Activated CD4-positive, alpha-beta T cell treated with anti-CD3 and anti-CD28 coated beads, Interleukin-2, amount 10 ng/mL, durations not matched to agents 7 days and 5 days (primary cell): Measurements from ENCODE around the gene RBM19. TPM values are rescaled to one million over a fixed set of nuclear protein-coding genes. Genes with fewer than 3 reads are reported as not detected.

ENCODE experiments used
- CTCF ChIA-PET: fragments of 350-600 bp; sonication (Branson Sonifier 250); formaldehyde crosslinking; loops from one replicate; lab custom pipeline; 2021; ENCODE audit warnings: antibody characterized with exemption; lab: Charles Lee
- POLR2A ChIA-PET: fragments of 350-600 bp; sonication (Branson Sonifier 250); formaldehyde crosslinking; loops from one replicate; lab custom pipeline; 2021; ENCODE audit warnings: antibody characterized with exemption; lab: Charles Lee
- DNase-seq: peaks from one replicate; pipeline ENCODE4 v3.0.0-alpha.2; 2020
- H3K27ac Mint-ChIP-seq: one replicate; pipeline ENCODE4 v1.8.0; 2021; ENCODE audit warnings: mild to moderate bottlenecking, moderate library complexity, mixed read lengths
- H3K27me3 Mint-ChIP-seq: one replicate; pipeline ENCODE4 v1.8.0; 2021; ENCODE audit warnings: mixed read lengths
- H3K36me3 Mint-ChIP-seq: one replicate; pipeline ENCODE4 v1.8.0; 2021; ENCODE audit warnings: low read depth, mixed read lengths
- H3K4me1 Mint-ChIP-seq: one replicate; pipeline ENCODE4 v1.8.0; 2021; ENCODE audit warnings: mixed read lengths
- H3K4me3 Mint-ChIP-seq: one replicate; pipeline ENCODE4 v1.8.0; 2021; ENCODE audit warnings: mild to moderate bottlenecking, moderate library complexity, mixed read lengths
- H3K9me3 Mint-ChIP-seq: one replicate; pipeline ENCODE4 v1.8.0; 2021; ENCODE audit warnings: mixed read lengths
- total RNA-seq, 2 experiments: library from RNA; stranded (reverse); gene quantifications; one replicate each; pipeline ENCODE4 v1.2.3, GENCODE V29; 2021

The RBM19 gene
- total RNA-seq, 2 experiments from 2014 or later, result 36.0 to 39.0 TPM

- Mint-ChIP-seq H3K9me3 (no peaks in the 10 kb centered on the region), H3K4me1 (no peaks in the 10 kb centered on the region), H3K27ac (no peak overlapping the region), H3K27me3 (no peaks in the 10 kb centered on the region), H3K4me3 (no peak overlapping the region), H3K36me3 (peaks cover 4% of the 10 kb centered on the region)
- CTCF ChIA-PET, result no interaction called here
- no peak for DNase-seq
- POLR2A ChIA-PET, result no interaction called here
Measured at GRCh38 chr12:113899042-113899560, 67.0 kb downstream of the RBM19 start.

- no peaks in the 10 kb centered on the region for H3K4me1 Mint-ChIP-seq
- H3K4me3 Mint-ChIP-seq, result no peak overlapping the region
- ChIA-PET POLR2A (no interaction called here), CTCF (no interaction called here)
- H3K27me3 Mint-ChIP-seq, result no peaks in the 10 kb centered on the region
- DNase-seq, result no peak
- H3K9me3 Mint-ChIP-seq, result no peaks in the 10 kb centered on the region
- H3K27ac Mint-ChIP-seq, result no peak overlapping the region
- H3K36me3 Mint-ChIP-seq, result peaks cover 4% of the 10 kb centered on the region
Measured at GRCh38 chr12:113898466-113898865, 67.7 kb downstream of the RBM19 start.

GRCh38 chr12:113897406-113897805 lies 68.7 kb downstream of the RBM19 start:
- H3K4me3 Mint-ChIP-seq, result no peak overlapping the region
- no peaks in the 10 kb centered on the region for H3K36me3 Mint-ChIP-seq
- H3K27me3 Mint-ChIP-seq, result no peaks in the 10 kb centered on the region
- no peak for DNase-seq
- ChIA-PET POLR2A (no interaction called here), CTCF (no interaction called here)
- H3K27ac Mint-ChIP-seq, result no peak overlapping the region
- no peaks in the 10 kb centered on the region for H3K9me3 Mint-ChIP-seq
- H3K4me1 Mint-ChIP-seq, result no peaks in the 10 kb centered on the region

- ChIA-PET CTCF (no interaction called here), POLR2A (no interaction called here)
- no peaks in the 10 kb centered on the region for H3K36me3 Mint-ChIP-seq
- H3K27ac Mint-ChIP-seq, result no peak overlapping the region
- no peaks in the 10 kb centered on the region for H3K4me1 Mint-ChIP-seq
- no peaks in the 10 kb centered on the region for H3K27me3 Mint-ChIP-seq
- H3K4me3 Mint-ChIP-seq, result no peak overlapping the region
- DNase-seq, result no peak
- no peaks in the 10 kb centered on the region for H3K9me3 Mint-ChIP-seq
Measured at GRCh38 chr12:113896841-113897240, 69.3 kb downstream of the RBM19 start.

GRCh38 chr12:113896194-113896593 lies 69.9 kb downstream of the RBM19 start:
- H3K9me3 Mint-ChIP-seq, result no peaks in the 10 kb centered on the region
- no peaks in the 10 kb centered on the region for H3K36me3 Mint-ChIP-seq
- H3K4me3 Mint-ChIP-seq, result no peak overlapping the region
- DNase-seq, result no peak
- CTCF ChIA-PET, result no interaction called here
- POLR2A ChIA-PET, result no interaction called here
- no peaks in the 10 kb centered on the region for H3K27me3 Mint-ChIP-seq
- H3K27ac Mint-ChIP-seq, result no peak overlapping the region
- no peaks in the 10 kb centered on the region for H3K4me1 Mint-ChIP-seq

- no peaks in the 10 kb centered on the region for H3K27me3 Mint-ChIP-seq
- no peak overlapping the region for H3K27ac Mint-ChIP-seq
- ChIA-PET POLR2A (no interaction called here), CTCF (no interaction called here)
- H3K4me1 Mint-ChIP-seq, result no peaks in the 10 kb centered on the region
- DNase-seq, result no peak
- H3K36me3 Mint-ChIP-seq, result no peaks in the 10 kb centered on the region
- no peak overlapping the region for H3K4me3 Mint-ChIP-seq
- no peaks in the 10 kb centered on the region for H3K9me3 Mint-ChIP-seq
Measured at GRCh38 chr12:113895176-113895575, 70.9 kb downstream of the RBM19 start.

- H3K36me3 Mint-ChIP-seq, result no peaks in the 10 kb centered on the region
- no peak overlapping the region for H3K27ac Mint-ChIP-seq
- ChIA-PET POLR2A (no interaction called here), CTCF (no interaction called here)
- no peaks in the 10 kb centered on the region for H3K9me3 Mint-ChIP-seq
- no peak overlapping the region for H3K4me3 Mint-ChIP-seq
- H3K27me3 Mint-ChIP-seq, result no peaks in the 10 kb centered on the region
- H3K4me1 Mint-ChIP-seq, result no peaks in the 10 kb centered on the region
- no peak for DNase-seq
Measured at GRCh38 chr12:113894697-113895096, 71.4 kb downstream of the RBM19 start.

- DNase-seq, result no peak
- Mint-ChIP-seq H3K36me3 (no peaks in the 10 kb centered on the region), H3K4me3 (no peak overlapping the region), H3K4me1 (no peaks in the 10 kb centered on the region), H3K27ac (no peak overlapping the region), H3K27me3 (no peaks in the 10 kb centered on the region), H3K9me3 (no peaks in the 10 kb centered on the region)
- ChIA-PET CTCF (no interaction called here), POLR2A (no interaction called here)
Measured at GRCh38 chr12:113893221-113893620, 72.9 kb downstream of the RBM19 start.

- H3K4me1 Mint-ChIP-seq, result no peaks in the 10 kb centered on the region
- no peak for DNase-seq
- ChIA-PET POLR2A (no interaction called here), CTCF (no interaction called here)
- no peak overlapping the region for H3K4me3 Mint-ChIP-seq
- no peaks in the 10 kb centered on the region for H3K9me3 Mint-ChIP-seq
- H3K27me3 Mint-ChIP-seq, result no peaks in the 10 kb centered on the region
- H3K27ac Mint-ChIP-seq, result no peak overlapping the region
- H3K36me3 Mint-ChIP-seq, result peaks cover 2% of the 10 kb centered on the region
Measured at GRCh38 chr12:113892556-113892955, 73.6 kb downstream of the RBM19 start.

- no peak for DNase-seq
- Mint-ChIP-seq H3K9me3 (no peaks in the 10 kb centered on the region), H3K36me3 (peaks cover 2% of the 10 kb centered on the region), H3K27me3 (no peaks in the 10 kb centered on the region), H3K4me3 (no peak overlapping the region), H3K27ac (no peak overlapping the region), H3K4me1 (no peaks in the 10 kb centered on the region)
- CTCF ChIA-PET, result no interaction called here
- POLR2A ChIA-PET, result no interaction called here
Measured at GRCh38 chr12:113891739-113892520, 74.2 kb downstream of the RBM19 start.

GRCh38 chr12:113891167-113891692 lies 74.9 kb downstream of the RBM19 start:
- no peaks in the 10 kb centered on the region for H3K4me1 Mint-ChIP-seq
- H3K36me3 Mint-ChIP-seq, result peaks cover 2% of the 10 kb centered on the region
- H3K4me3 Mint-ChIP-seq, result no peak overlapping the region
- no peak for DNase-seq
- POLR2A ChIA-PET, result no interaction called here
- CTCF ChIA-PET, result no interaction called here
- no peak overlapping the region for H3K27ac Mint-ChIP-seq
- H3K9me3 Mint-ChIP-seq, result no peaks in the 10 kb centered on the region
- H3K27me3 Mint-ChIP-seq, result no peaks in the 10 kb centered on the region

GRCh38 chr12:113889891-113890581 lies 76.1 kb downstream of the RBM19 start:
- Mint-ChIP-seq H3K9me3 (no peaks in the 10 kb centered on the region), H3K4me3 (no peak overlapping the region), H3K27me3 (no peaks in the 10 kb centered on the region), H3K27ac (no peak overlapping the region), H3K36me3 (peaks cover 4% of the 10 kb centered on the region), H3K4me1 (no peaks in the 10 kb centered on the region)
- DNase-seq, result no peak
- ChIA-PET POLR2A (no interaction called here), CTCF (interaction anchor here (1.2 kb wide), 1 partner anchor 18 kb away, joined by 4 read pairs; no protein-coding TSS in a partner anchor)

GRCh38 chr12:113889076-113889475 lies 77.0 kb downstream of the RBM19 start:
- no peak overlapping the region for H3K27ac Mint-ChIP-seq
- H3K36me3 Mint-ChIP-seq, result peaks cover 7% of the 10 kb centered on the region
- CTCF ChIA-PET, result interaction anchor here (1.2 kb wide), 1 partner anchor 19 kb away, joined by 4 read pairs; no protein-coding TSS in a partner anchor
- H3K27me3 Mint-ChIP-seq, result no peaks in the 10 kb centered on the region
- H3K4me1 Mint-ChIP-seq, result no peaks in the 10 kb centered on the region
- no peaks in the 10 kb centered on the region for H3K9me3 Mint-ChIP-seq
- no peak overlapping the region for H3K4me3 Mint-ChIP-seq
- POLR2A ChIA-PET, result no interaction called here
- DNase-seq, result no peak
